ENCODE data around the gene NPHP4.

- TF ChIP-seq EZH2phosphoT487 (IDR thresholded peaks at IDR 0.05; ENCODE audit: borderline replicate concordance, low read length) (no peak), CTCF (IDR thresholded peaks at IDR 0.05; ENCODE audit: low read depth, low read length, poor library complexity, severe bottlenecking) (no peak)
Measured at GRCh38 chr1:5971471-5972197, 20.6 kb downstream of the NPHP4 start.
